Mesendoderm (in vitro differentiated cells): ENCODE results near the gene COL12A1.

Experiments
- DNase-seq: peaks from one replicate; pipeline ENCODE4 v3.0.0; 2013
- H2AK5ac ChIP-seq: 2 replicates; pipeline ENCODE4 v1.6.1; 2013; ENCODE audit warnings: low read length, inconsistent platforms
- H2BK120ac ChIP-seq: 2 replicates; pipeline ENCODE4 v1.6.1; 2013; ENCODE audit warnings: low read depth, mild to moderate bottlenecking, low read length, moderate library complexity, mixed read lengths
- H2BK15ac ChIP-seq: replicated peaks from 2 replicates; pipeline ENCODE4 v1.6.1; 2013; ENCODE audit warnings: low read depth, mild to moderate bottlenecking, moderate library complexity
- H2BK5ac ChIP-seq: 2 replicates; pipeline ENCODE4 v1.6.1; 2013; ENCODE audit warnings: low read length, inconsistent platforms
- H3K18ac ChIP-seq: 2 replicates; pipeline ENCODE4 v1.6.1; 2013; ENCODE audit warnings: mild to moderate bottlenecking, low read length, mixed read lengths
- H3K23ac ChIP-seq: one replicate; pipeline ENCODE4 v1.6.1; 2013; ENCODE audit warnings: low read length
- H3K27ac ChIP-seq: 2 replicates; pipeline ENCODE4 v1.5.1; 2013; ENCODE audit warnings: low read depth, mild to moderate bottlenecking, inconsistent platforms, low read length, moderate library complexity
- H3K27me3 ChIP-seq: 2 replicates; pipeline ENCODE4 v1.6.1; 2013; ENCODE audit warnings: low read length, control low read depth, mild to moderate bottlenecking, inconsistent platforms; ENCODE audit not compliant: insufficient read depth, poor library complexity
- H3K36me3 ChIP-seq: 2 replicates; pipeline ENCODE4 v1.6.1; 2013; ENCODE audit warnings: low read length, inconsistent platforms; ENCODE audit not compliant: control insufficient read depth, insufficient read depth
- H3K4ac ChIP-seq: one replicate; pipeline ENCODE4 v1.6.1; 2013; ENCODE audit warnings: low read depth, mild to moderate bottlenecking, low read length, moderate library complexity
- H3K4me1 ChIP-seq: 2 replicates; pipeline ENCODE4 v1.6.1; 2013; ENCODE audit warnings: low read depth, low read length, inconsistent platforms; ENCODE audit not compliant: control insufficient read depth
- H3K4me2 ChIP-seq: 2 replicates; pipeline ENCODE4 v1.6.1; 2013; ENCODE audit warnings: low read length
- H3K4me3 ChIP-seq: 2 replicates; pipeline ENCODE4 v1.5.1; 2013; ENCODE audit warnings: mild to moderate bottlenecking, low read length
- H3K56ac ChIP-seq: one replicate; pipeline ENCODE4 v1.6.1; 2013; ENCODE audit warnings: low read length
- H3K79me1 ChIP-seq: 2 replicates; pipeline ENCODE4 v1.6.1; 2013; ENCODE audit warnings: low read length, inconsistent platforms
- H3K79me2 ChIP-seq: 2 replicates; pipeline ENCODE4 v1.6.1; 2013; ENCODE audit warnings: mild to moderate bottlenecking, low read length; ENCODE audit not compliant: control insufficient read depth, insufficient read depth
- H3K9ac ChIP-seq: 2 replicates; pipeline ENCODE4 v1.6.1; 2013; ENCODE audit warnings: low read length, inconsistent platforms
- H4K5ac ChIP-seq: one replicate; pipeline ENCODE4 v1.6.1; 2013; ENCODE audit warnings: low read length
- H4K8ac ChIP-seq: one replicate; pipeline ENCODE4 v1.6.1; 2013; ENCODE audit warnings: low read depth, mild to moderate bottlenecking, control low read depth, low read length, moderate library complexity
- WGBS: extraction: QIAGEN DNeasy Blood & Tissue Kit; methylation state at CpG from one replicate; pipeline ENCODE4 v1.1.7; 2013; ENCODE audit warnings: low lambda C conversion rate, missing lambda C conversion rate; ENCODE audit not compliant: insufficient coverage; ENCODE audit errors: extremely low coverage; 5-methylcytosine and 5-hydroxymethylcytosine counted together

Gene COL12A1

GRCh38 chr6:75220357-75220756 lies 14.5 kb upstream of the COL12A1 start:
- DNase-seq = no peak
- Histone ChIP-seq H3K79me1 (no peaks in the 10 kb centered on the region), H3K18ac (no peak overlapping the region), H4K5ac (no peak overlapping the region), H2AK5ac (no peak overlapping the region), H3K27ac (no peak overlapping the region), H3K36me3 (no peaks in the 10 kb centered on the region), H2BK15ac (no peak overlapping the region), H3K56ac (no peak overlapping the region), H3K9ac (no peak overlapping the region), H3K4me1 (no peaks in the 10 kb centered on the region), H3K23ac (no peak overlapping the region), H4K8ac (no peak overlapping the region), H3K4me3 (no peak overlapping the region), H2BK5ac (no peak overlapping the region), H3K4ac (no peak overlapping the region), H2BK120ac (no peak overlapping the region), H3K79me2 (no peaks in the 10 kb centered on the region), H3K4me2 (no peak overlapping the region), H3K27me3 (no peaks in the 10 kb centered on the region)
- WGBS = no CpG with 5 or more reads among the region's 1 CpG

- no peak overlapping the region for H4K5ac ChIP-seq
- H3K4me3 ChIP-seq = no peak overlapping the region
- no peak overlapping the region for H4K8ac ChIP-seq
- no peak overlapping the region for H3K4me2 ChIP-seq
- H3K79me1 ChIP-seq = no peaks in the 10 kb centered on the region
- no peak overlapping the region for H3K56ac ChIP-seq
- H2BK120ac ChIP-seq = no peak overlapping the region
- H3K23ac ChIP-seq = no peak overlapping the region
- H3K27ac ChIP-seq = no peak overlapping the region
- WGBS = no CpG with 5 or more reads among the region's 3 CpGs
- H3K36me3 ChIP-seq = no peaks in the 10 kb centered on the region
- no peaks in the 10 kb centered on the region for H3K27me3 ChIP-seq
- no peaks in the 10 kb centered on the region for H3K4me1 ChIP-seq
- no peak overlapping the region for H2BK5ac ChIP-seq
- no peak overlapping the region for H3K9ac ChIP-seq
- H2AK5ac ChIP-seq = no peak overlapping the region
- H3K79me2 ChIP-seq = no peaks in the 10 kb centered on the region
- H3K4ac ChIP-seq = no peak overlapping the region
- no peak overlapping the region for H3K18ac ChIP-seq
- DNase-seq = no peak
- no peak overlapping the region for H2BK15ac ChIP-seq
These were observed 13.4 kb upstream of the COL12A1 start for GRCh38 chr6:75219263-75219662.

GRCh38 chr6:75217193-75217592 lies 11.3 kb upstream of the COL12A1 start:
- H2BK5ac ChIP-seq = no peak overlapping the region
- H3K23ac ChIP-seq = no peak overlapping the region
- H3K79me1 ChIP-seq = no peaks in the 10 kb centered on the region
- no peak overlapping the region for H2AK5ac ChIP-seq
- peak; percentile 45 for DNase-seq
- H4K8ac ChIP-seq = no peak overlapping the region
- H3K9ac ChIP-seq = no peak overlapping the region
- no peaks in the 10 kb centered on the region for H3K4me1 ChIP-seq
- no peak overlapping the region for H2BK120ac ChIP-seq
- H2BK15ac ChIP-seq = no peak overlapping the region
- H3K79me2 ChIP-seq = no peaks in the 10 kb centered on the region
- no peak overlapping the region for H4K5ac ChIP-seq
- H3K4me3 ChIP-seq = no peak overlapping the region
- no peak overlapping the region for H3K56ac ChIP-seq
- no peak overlapping the region for H3K4me2 ChIP-seq
- H3K4ac ChIP-seq = no peak overlapping the region
- H3K18ac ChIP-seq = no peak overlapping the region
- no peaks in the 10 kb centered on the region for H3K27me3 ChIP-seq
- no peak overlapping the region for H3K27ac ChIP-seq
- WGBS = no CpG with 5 or more reads among the region's 4 CpGs
- H3K36me3 ChIP-seq = no peaks in the 10 kb centered on the region

- no CpG with 5 or more reads among the region's 4 CpGs for WGBS
- Histone ChIP-seq H4K5ac (no peak overlapping the region), H2BK5ac (no peak overlapping the region), H3K4me2 (no peak overlapping the region), H3K18ac (no peak overlapping the region), H3K36me3 (no peaks in the 10 kb centered on the region), H3K23ac (no peak overlapping the region), H2BK120ac (no peak overlapping the region), H3K4me1 (no peaks in the 10 kb centered on the region), H3K4me3 (no peak overlapping the region), H2AK5ac (no peak overlapping the region), H2BK15ac (no peak overlapping the region), H3K79me2 (no peaks in the 10 kb centered on the region), H3K56ac (no peak overlapping the region), H3K9ac (no peak overlapping the region), H3K27me3 (no peaks in the 10 kb centered on the region), H3K4ac (no peak overlapping the region), H3K79me1 (no peaks in the 10 kb centered on the region), H4K8ac (no peak overlapping the region), H3K27ac (no peak overlapping the region)
- DNase-seq = no peak
These were observed 9.4 kb upstream of the COL12A1 start for GRCh38 chr6:75215291-75215690.

GRCh38 chr6:75213732-75214131 lies 7.9 kb upstream of the COL12A1 start:
- no peaks in the 10 kb centered on the region for H3K79me2 ChIP-seq
- H4K8ac ChIP-seq = no peak overlapping the region
- H3K36me3 ChIP-seq = no peaks in the 10 kb centered on the region
- H3K4me2 ChIP-seq = no peak overlapping the region
- no peak for DNase-seq
- H2BK120ac ChIP-seq = no peak overlapping the region
- H3K27me3 ChIP-seq = no peaks in the 10 kb centered on the region
- H3K23ac ChIP-seq = no peak overlapping the region
- H3K27ac ChIP-seq = no peak overlapping the region
- no peaks in the 10 kb centered on the region for H3K4me1 ChIP-seq
- no peaks in the 10 kb centered on the region for H3K79me1 ChIP-seq
- no peak overlapping the region for H4K5ac ChIP-seq
- no peak overlapping the region for H3K4ac ChIP-seq
- no CpG with 5 or more reads among the region's 2 CpGs for WGBS
- no peak overlapping the region for H3K4me3 ChIP-seq
- no peak overlapping the region for H2AK5ac ChIP-seq
- H3K9ac ChIP-seq = no peak overlapping the region
- no peak overlapping the region for H2BK5ac ChIP-seq
- no peak overlapping the region for H2BK15ac ChIP-seq
- no peak overlapping the region for H3K56ac ChIP-seq
- no peak overlapping the region for H3K18ac ChIP-seq

GRCh38 chr6:75213112-75213511 lies 7.3 kb upstream of the COL12A1 start:
- no peaks in the 10 kb centered on the region for H3K79me2 ChIP-seq
- no peak overlapping the region for H3K56ac ChIP-seq
- no CpG with 5 or more reads among the region's 1 CpG for WGBS

More at GRCh38 chr6:75213112-75213511, 7.3 kb upstream of the COL12A1 start:
- Histone ChIP-seq H3K36me3 (no peaks in the 10 kb centered on the region), H3K18ac (no peak overlapping the region), H2BK5ac (no peak overlapping the region), H3K9ac (no peak overlapping the region), H4K8ac (no peak overlapping the region), H3K27ac (no peak overlapping the region), H3K4me1 (no peaks in the 10 kb centered on the region), H3K27me3 (peaks cover 4% of the 10 kb centered on the region), H2AK5ac (no peak overlapping the region), H3K4me3 (no peak overlapping the region), H4K5ac (no peak overlapping the region), H3K23ac (no peak overlapping the region), H3K79me1 (no peaks in the 10 kb centered on the region), H2BK15ac (no peak overlapping the region), H2BK120ac (no peak overlapping the region), H3K4ac (no peak overlapping the region), H3K4me2 (no peak overlapping the region)
- no peak for DNase-seq
